ENCODE data around the gene ATRX.

DNA sequence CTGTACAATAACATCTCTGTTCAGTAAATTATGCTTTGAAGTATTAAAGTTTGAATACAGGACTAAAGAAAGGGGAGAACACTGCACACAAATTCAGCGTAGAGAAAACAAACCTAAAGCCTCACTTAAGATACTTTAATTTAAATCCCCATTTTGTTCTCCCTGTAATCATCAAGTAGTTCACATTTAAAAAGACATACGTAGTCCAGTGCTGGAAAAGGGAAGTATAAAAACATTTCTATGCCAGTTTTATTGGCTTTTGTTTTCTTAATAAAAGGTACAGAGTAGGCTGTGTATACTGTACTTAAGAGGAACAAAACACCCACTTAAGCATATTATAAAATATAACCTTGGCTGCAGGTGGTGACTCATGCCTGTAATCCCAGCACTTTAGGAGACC is 237.3 kb downstream of the ATRX start:
- TF ChIP-seq SUZ12 (IDR thresholded peaks at IDR 0.05) (no peak), BHLHE40 (IDR thresholded peaks at IDR 0.05; ENCODE audit: borderline replicate concordance) (no peak), SP1 (IDR thresholded peaks at IDR 0.05) (no peak)

Measured in HEK293T (cell line).